ENCODE results near the gene SHROOM3.

GRCh38 chr4:76738086-76738931 lies 303.3 kb downstream of the SHROOM3 start:
- TF ChIP-seq, protein P1, sequence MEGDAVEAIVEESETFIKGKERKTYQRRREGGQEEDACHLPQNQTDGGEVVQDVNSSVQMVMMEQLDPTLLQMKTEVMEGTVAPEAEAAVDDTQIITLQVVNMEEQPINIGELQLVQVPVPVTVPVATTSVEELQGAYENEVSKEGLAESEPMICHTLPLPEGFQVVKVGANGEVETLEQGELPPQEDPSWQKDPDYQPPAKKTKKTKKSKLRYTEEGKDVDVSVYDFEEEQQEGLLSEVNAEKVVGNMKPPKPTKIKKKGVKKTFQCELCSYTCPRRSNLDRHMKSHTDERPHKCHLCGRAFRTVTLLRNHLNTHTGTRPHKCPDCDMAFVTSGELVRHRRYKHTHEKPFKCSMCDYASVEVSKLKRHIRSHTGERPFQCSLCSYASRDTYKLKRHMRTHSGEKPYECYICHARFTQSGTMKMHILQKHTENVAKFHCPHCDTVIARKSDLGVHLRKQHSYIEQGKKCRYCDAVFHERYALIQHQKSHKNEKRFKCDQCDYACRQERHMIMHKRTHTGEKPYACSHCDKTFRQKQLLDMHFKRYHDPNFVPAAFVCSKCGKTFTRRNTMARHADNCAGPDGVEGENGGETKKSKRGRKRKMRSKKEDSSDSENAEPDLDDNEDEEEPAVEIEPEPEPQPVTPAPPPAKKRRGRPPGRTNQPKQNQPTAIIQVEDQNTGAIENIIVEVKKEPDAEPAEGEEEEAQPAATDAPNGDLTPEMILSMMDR (IDR thresholded peaks at IDR 0.05) = no peak
- no peak for TF ChIP-seq POLR2A (IDR thresholded peaks at IDR 0.05)

Measured in Peyer's patch (tissue), 4 donors.